Activated CD4-positive, alpha-beta T cell treated with anti-CD3 and anti-CD28 coated beads, Interleukin-2, amount 50 U/mL, for 1 hour (primary cell): ENCODE results near the gene CHAD.
"Not testable (repeated sequence)": the region's sequence is repeated elsewhere in the genome, so short reads cannot be mapped to it uniquely, and the experiment has no call there.

Experiments used
- DNase-seq: peaks from one replicate; pipeline ENCODE4 v3.0.0-alpha.2; 2020

CHAD gene

GRCh38 chr17:50425682-50426471 lies 42.8 kb downstream of the CHAD start, which contains the start of gene ACSF2:
ACSF2 (plus strand) TSS chr17:50426218; CDS start chr17:50426262, 44 bp downstream.
- peak; percentile 63 for DNase-seq

- no peak for DNase-seq
Measured at GRCh38 chr17:50424996-50425681, 43.5 kb downstream of the CHAD start.

- no peak for DNase-seq
Measured at GRCh38 chr17:50424246-50424995, 44.3 kb downstream of the CHAD start.

GRCh38 chr17:50423553-50424159 lies 45.0 kb downstream of the CHAD start:
- no peak for DNase-seq

GRCh38 chr17:50422738-50423137 lies 45.9 kb downstream of the CHAD start:
- no peak for DNase-seq

- no peak for DNase-seq
Measured at GRCh38 chr17:50421308-50422051, 47.2 kb downstream of the CHAD start.

- no peak for DNase-seq
Measured at GRCh38 chr17:50420419-50421112, 48.1 kb downstream of the CHAD start.

- DNase-seq: not testable (repeated sequence)
Measured at GRCh38 chr17:50419577-50419976, 49.1 kb downstream of the CHAD start.

GRCh38 chr17:50414808-50415207 lies 53.9 kb downstream of the CHAD start:
- DNase-seq: no peak
